Kidney (tissue), 14 donors: Measurements from ENCODE around the gene SMG6. TPM values are rescaled to one million over a fixed set of nuclear protein-coding genes. Genes with fewer than 3 reads are reported as not detected.

ENCODE experiments used
- DNase-seq, 5 donors: peaks; one replicate each; pipeline ENCODE4 v3.0.0-alpha.2; 2013 to 2020
- FAIRE-seq: peaks from 2 replicates; lab custom pipeline; 2012; peaks lifted over from hg19 to GRCh38; lab: Jason Lieb, UNC
- H3K27ac ChIP-seq, 2 donors: one replicate each; pipeline ENCODE4 v1.7.0; 2013; ENCODE audit warnings: low read depth in 2 of 2, low read length in 2 of 2, inconsistent platforms in 1 of 2
- H3K27me3 ChIP-seq: one replicate; pipeline ENCODE4 v1.7.1; 2013; ENCODE audit warnings: low read length, inconsistent platforms; ENCODE audit not compliant: control insufficient read depth, insufficient read depth
- H3K36me3 ChIP-seq, 3 donors: one replicate each; pipeline versions ENCODE4 v1.7.0 to v1.7.1; 2013; ENCODE audit warnings: low read length in 3 of 3, control low read depth in 1 of 3, inconsistent platforms in 1 of 3; ENCODE audit not compliant: insufficient read depth in 3 of 3, control insufficient read depth in 2 of 3
- H3K4me1 ChIP-seq, 3 donors: one replicate each; pipeline versions ENCODE4 v1.7.0 to v1.7.1; 2013; ENCODE audit warnings: low read length in 3 of 3, inconsistent platforms in 1 of 3, low read depth in 1 of 3; ENCODE audit not compliant: control insufficient read depth in 2 of 3, insufficient read depth in 2 of 3
- H3K4me3 ChIP-seq, 3 donors: one replicate each; pipeline versions ENCODE4 v1.7.0 to v1.8.1; 2013; ENCODE audit warnings: low read length in 3 of 3, control low read depth in 1 of 3, inconsistent platforms in 1 of 3
- H3K9ac ChIP-seq, 3 donors: one replicate each; pipeline versions ENCODE4 v1.7.0 to v1.7.1; 2013; ENCODE audit warnings: low read length in 3 of 3, control low read depth in 1 of 3, inconsistent platforms in 1 of 3
- H3K9me3 ChIP-seq, 3 donors: one replicate each; pipeline versions ENCODE4 v1.7.0 to v1.7.1; 2013; ENCODE audit warnings: low read length in 3 of 3, control low read depth in 1 of 3, inconsistent platforms in 1 of 3; ENCODE audit not compliant: control insufficient read depth in 2 of 3, insufficient read depth in 1 of 3
- intact Hi-C: fragments of 100-400 bp; cut with DNase I; formaldehyde crosslinking; loops from one replicate; pipeline ENCODE4 v1.11.1; 2022
- polyA plus RNA-seq: library from polyadenylated mRNA; stranded (reverse); fragments of 350-450 nt; fragmentation: Illumina TruSeq; extraction: RNeasy Lipid Tissue Mini Kit (QIAGEN cat#74804); gene quantifications from one replicate; pipeline ENCODE4 v1.2.3, GENCODE V29; 2014; ENCODE audit warnings: low read depth, low replicate concordance; ENCODE audit not compliant: insufficient read depth
- total RNA-seq: library from RNA; stranded (reverse); fragmentation: NEBNext Ultra II Directional; extraction: Animal tissue kit (Norgen Biotek cat#: 25700); gene quantifications from one replicate; pipeline ENCODE4 v1.2.1, GENCODE V29; 2021
- TF ChIP-seq, protein P1 (sequence below): IDR thresholded peaks from 3 replicates; pipeline ENCODE4 v1.5.1; 2012; ENCODE audit warnings: mild to moderate bottlenecking, moderate library complexity, borderline replicate concordance; ENCODE audit not compliant: insufficient read depth; ENCODE audit errors: extremely low read depth
- donor health status: control.
- donor health status: control.
- donor health status: control.
- donor health status: control.
- donor health status: control.
- donor health status: DM: yes; HTN: yes; CAD: no.
- donor health status: Normal renal cell carcinoma (clear cell type).

Gene SMG6
- total and polyA plus RNA-seq, 2 donors from 2014 or later: 20.6 to 37.3 TPM

DNA sequence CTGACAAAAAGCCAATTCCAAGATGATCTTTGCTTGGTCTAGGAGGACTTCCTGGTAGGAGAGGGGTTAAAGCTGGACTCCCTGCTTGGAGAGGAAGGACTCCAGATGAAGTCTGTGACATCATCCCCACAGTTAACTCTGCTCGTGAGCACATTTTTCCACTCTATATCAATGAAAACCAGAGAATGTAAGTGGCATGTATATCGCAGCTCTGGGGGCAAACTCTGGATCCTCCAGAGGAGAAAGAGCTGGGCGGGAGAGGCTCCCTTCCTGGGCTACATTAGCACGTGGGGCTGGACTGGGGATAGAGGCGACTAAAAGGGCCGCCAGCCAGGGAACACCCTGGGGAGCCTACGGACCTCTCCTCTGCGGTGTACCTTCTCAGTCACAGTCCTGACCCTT is 214.6 kb downstream of the SMG6 start:
- Histone ChIP-seq H3K4me1 (peaks cover 12 to 60% (median 13%) of the 10 kb centered on the region in 3 donors), H3K9ac (peak overlapping the region in 2 of 3 donors; percentile 54 to 56), H3K27me3 (no peaks in the 10 kb centered on the region), H3K27ac (peak overlapping the region; percentile 65 to 89), H3K36me3 (peaks cover 0 to 4% (median 0%) of the 10 kb centered on the region in 3 donors), H3K4me3 (peak overlapping the region in 2 of 3 donors; percentile 39 to 40), H3K9me3 (no peaks in the 10 kb centered on the region)
- FAIRE-seq (no peak), DNase-seq (peak in 2 of 5 donors; percentile 37 to 69)
- TF ChIP-seq, protein P1, sequence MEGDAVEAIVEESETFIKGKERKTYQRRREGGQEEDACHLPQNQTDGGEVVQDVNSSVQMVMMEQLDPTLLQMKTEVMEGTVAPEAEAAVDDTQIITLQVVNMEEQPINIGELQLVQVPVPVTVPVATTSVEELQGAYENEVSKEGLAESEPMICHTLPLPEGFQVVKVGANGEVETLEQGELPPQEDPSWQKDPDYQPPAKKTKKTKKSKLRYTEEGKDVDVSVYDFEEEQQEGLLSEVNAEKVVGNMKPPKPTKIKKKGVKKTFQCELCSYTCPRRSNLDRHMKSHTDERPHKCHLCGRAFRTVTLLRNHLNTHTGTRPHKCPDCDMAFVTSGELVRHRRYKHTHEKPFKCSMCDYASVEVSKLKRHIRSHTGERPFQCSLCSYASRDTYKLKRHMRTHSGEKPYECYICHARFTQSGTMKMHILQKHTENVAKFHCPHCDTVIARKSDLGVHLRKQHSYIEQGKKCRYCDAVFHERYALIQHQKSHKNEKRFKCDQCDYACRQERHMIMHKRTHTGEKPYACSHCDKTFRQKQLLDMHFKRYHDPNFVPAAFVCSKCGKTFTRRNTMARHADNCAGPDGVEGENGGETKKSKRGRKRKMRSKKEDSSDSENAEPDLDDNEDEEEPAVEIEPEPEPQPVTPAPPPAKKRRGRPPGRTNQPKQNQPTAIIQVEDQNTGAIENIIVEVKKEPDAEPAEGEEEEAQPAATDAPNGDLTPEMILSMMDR: no peak
- intact Hi-C loops: no loop called here

DNA sequence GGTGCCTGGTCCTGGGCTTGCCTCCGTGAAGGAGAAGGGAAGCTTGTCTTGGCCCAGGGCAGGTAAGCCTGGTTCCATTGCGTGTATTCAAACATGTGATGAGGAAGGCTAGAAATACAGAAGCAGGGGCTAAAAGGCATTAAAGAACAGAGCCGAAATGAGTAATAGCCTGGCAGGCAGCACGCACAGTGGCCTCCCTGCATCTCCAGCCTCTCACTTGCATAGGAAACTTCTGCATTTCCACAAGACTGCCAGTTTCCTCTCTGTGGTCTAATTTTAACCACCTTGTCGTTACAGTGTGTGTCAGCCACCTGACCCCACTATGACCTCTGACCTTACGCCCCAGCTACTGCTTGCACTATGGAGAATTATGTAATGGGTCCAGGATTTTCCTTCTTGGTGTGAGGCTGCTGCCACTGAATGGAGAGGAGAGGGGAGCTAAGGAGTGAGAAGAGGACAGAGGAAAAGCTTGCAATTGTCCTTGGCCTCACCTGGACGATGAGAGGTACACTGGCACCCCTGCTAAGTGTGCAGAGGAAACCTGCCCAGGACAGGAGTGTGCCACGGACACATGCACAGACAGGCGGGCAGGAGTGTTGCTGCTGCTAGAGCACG is 215.9 kb downstream of the SMG6 start:
- no peak for FAIRE-seq
- H3K4me1 ChIP-seq: peaks cover 15 to 67% (median 23%) of the 10 kb centered on the region in 3 donors
- peak overlapping the region; percentile 48 to 56 for H3K27ac ChIP-seq
- no peaks in the 10 kb centered on the region for H3K27me3 ChIP-seq
- intact Hi-C loops: no loop called here
- H3K4me3 ChIP-seq: no peak overlapping the region
- H3K36me3 ChIP-seq: peaks cover 0 to 4% (median 4%) of the 10 kb centered on the region in 3 donors
- TF ChIP-seq, protein P1: no peak
- H3K9ac ChIP-seq: no peak overlapping the region
- H3K9me3 ChIP-seq: no peaks in the 10 kb centered on the region
- DNase-seq: peak in 2 of 5 donors; percentile 71 to 77

DNA sequence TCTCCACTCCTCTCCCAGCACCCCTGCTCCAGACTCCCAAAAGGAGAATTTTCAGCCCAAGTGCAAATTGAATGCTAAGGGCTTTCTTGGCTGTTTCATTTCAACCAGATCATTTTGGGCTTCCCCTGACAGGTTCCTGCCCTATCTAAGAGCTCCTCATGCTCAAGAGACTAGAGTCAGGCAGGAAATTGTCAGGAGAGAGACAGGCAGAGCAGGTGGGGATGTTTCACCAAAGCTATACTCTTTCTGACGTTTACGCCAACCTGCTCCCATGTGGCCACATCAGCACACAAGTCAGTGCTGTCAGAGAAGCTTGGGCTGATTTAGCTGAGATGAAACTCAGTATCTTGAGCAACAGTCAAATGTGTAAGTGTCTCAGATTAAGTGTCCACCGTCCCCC is 217.3 kb downstream of the SMG6 start:
- peaks cover 14 to 68% (median 25%) of the 10 kb centered on the region in 3 donors for H3K4me1 ChIP-seq
- DNase-seq: no peak
- no peaks in the 10 kb centered on the region for H3K9me3 ChIP-seq
- FAIRE-seq: no peak
- H3K36me3 ChIP-seq: peaks cover 0 to 8% (median 6%) of the 10 kb centered on the region in 3 donors
- H3K4me3 ChIP-seq: no peak overlapping the region
- H3K27me3 ChIP-seq: no peaks in the 10 kb centered on the region
- intact Hi-C loops: no loop called here
- peak overlapping the region in 1 of 2 donors; percentile 88 for H3K27ac ChIP-seq
- H3K9ac ChIP-seq: no peak overlapping the region
- TF ChIP-seq, protein P1: no peak
